Activated CD4-positive, alpha-beta T cell treated with anti-CD3 and anti-CD28 coated beads, Interleukin-2, Interleukin-6, amounts not matched to agents 100 ng/mL and 50 ng/mL, durations not matched to agents 16 hours and 8 hours (primary cell): Measurements from ENCODE around the gene SLC26A9.
"Not testable (repeated sequence)": the region's sequence is repeated elsewhere in the genome, so short reads cannot be mapped to it uniquely, and the experiment has no call there.

Experiments
- DNase-seq: peaks from one replicate; pipeline ENCODE4 v3.0.0-alpha.2; 2020

Gene SLC26A9

DNA sequence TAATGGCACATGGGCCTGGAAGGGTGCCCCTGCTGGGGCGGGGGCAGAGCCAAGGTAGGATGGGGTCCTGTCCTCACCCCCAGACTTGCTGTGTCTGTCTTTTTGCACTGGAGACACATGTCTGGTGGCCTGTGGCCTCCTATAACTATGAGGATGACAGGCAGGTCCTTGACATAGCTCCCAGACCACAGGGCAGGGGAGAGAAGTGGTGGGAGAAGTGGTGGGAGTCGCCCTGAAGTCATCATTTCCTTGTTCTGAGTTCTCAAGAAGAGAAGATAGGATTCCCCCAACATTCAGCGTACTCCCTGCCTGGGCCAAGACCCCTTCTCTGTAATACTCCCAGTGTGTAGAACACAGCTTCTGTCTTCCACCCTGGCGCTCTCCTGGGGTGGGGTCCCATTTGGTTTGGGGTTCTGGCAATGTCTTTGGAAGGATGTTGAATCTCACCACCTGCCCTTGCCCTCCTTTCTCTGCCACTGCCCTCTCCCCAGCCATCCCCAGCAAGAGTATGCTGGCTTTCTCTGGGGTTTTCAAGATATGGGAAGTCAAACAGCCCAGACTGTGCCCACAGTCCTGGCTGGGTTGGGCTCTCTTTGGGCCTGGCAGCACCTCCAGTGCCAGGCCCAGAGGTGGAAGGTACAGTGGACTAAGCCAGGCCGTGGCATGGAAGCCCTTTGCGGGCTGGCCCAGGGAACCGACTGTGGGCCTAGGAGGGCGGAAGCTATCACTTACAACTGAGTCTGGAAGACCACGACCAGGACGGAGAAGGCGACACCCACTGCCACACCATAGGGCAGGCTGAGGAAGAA is 19.4 kb downstream of the SLC26A9 start:
- no peak for DNase-seq

DNA sequence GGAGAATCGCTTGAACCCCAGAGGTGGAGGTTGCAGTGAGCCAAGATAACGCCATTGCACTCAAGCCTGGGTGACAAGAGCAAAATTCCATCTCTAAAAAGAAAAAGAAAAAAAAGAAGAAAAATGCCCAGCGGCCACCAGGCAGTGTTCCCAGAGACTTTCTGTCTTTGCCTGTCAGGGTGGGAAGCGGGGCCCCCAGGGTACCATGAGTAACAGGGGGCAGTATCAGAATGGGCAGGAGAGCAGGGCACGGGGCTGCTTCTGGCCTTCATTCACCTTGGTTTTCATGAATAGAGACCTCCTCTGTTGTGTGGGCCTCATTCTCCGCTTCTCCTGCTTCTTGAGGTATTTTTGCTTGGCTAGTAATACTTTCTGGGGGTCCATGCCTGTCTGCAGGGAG is 20.4 kb downstream of the SLC26A9 start:
- DNase-seq: no peak

DNA sequence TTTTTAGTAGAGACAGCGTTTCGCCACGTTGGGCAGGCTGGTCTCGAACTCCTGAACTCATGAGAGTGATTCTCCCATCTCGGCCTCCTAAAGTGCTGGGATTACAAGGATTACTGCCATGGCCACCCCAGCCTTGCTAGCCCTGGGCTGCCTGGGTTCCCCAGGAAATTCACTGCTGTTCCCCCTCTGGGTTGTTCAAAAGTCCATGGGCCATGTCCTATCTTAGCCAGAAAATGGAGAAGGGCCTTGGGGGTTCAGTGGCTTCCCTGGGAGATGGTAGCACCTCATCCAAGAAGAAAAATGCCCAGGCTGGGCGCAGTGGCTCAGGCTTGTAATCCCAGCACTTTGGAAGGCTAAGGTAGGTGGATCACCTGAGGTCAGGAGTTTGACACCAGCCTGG is 20.9 kb downstream of the SLC26A9 start:
- DNase-seq: no peak

DNA sequence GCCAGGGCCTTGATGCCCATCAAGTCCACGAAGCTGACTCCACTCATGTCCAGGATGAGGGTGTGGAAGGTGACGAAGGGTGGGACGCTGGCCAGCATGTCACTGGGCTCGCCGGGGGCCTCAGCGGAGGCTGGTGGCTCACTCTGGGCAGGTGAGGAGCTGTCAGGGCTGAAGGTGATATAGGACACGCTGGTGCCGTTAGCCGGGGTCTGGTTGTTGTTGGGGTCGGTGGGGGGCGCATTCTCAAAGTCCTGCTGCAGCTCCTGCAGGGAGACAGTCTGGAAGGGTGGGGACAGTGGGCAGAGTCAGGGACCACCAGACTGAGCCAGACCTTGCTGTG is 21.7 kb downstream of the SLC26A9 start:
- DNase-seq: no peak

DNA sequence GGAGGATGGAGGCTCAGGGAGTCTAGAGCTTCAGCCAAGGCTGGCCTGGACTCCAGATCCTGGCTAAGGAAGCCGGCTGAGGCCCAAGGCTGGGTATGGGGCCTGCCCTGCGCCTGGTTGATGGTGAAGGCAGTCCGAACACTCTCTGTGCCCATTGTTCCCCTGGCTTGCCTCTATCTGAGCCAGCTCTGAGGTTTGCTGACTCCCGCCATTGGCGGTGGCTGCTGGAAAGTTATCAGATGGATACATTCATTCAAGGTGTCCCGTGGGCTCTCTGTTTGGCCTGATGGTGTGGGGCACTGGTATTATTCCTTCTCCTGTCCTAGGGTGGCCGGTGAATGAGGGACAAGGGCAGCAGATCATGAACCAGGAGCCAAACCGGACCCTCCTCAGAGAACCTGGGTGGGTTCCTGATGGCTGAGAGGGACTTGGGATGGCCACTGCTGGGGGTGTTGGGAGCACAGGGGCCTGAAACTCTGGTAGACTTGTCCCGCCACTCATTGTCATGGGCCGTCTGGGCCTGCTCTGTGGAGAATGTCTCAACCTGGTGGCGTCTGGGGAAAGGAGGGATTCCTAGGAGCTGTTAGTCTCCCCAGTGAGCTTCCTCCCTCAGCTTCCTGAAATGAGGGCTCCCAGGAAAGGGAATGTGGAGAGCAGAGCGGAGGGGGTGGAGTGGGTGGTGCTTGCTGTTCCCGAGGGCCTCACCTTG is 22.2 kb downstream of the SLC26A9 start:
- DNase-seq: no peak

DNA sequence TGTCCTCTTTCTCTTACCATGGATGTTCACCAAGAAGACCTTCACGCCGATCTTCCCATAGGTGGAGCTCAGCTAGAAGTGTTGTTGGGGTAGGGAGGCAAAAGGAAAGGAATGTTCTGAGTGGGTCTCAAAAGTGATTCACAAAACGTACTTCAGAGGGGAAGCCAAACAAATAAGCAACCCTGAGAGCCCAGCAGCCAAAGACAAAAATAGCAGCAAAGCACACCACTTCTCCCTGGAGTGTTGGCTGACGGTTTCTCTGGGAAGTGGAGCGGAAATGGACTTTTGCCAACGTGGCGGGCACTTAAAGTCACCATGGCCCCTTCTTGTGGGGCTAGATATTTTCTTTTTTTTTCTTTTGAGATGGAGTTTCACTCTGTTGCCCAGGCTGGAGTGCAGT is 23.1 kb downstream of the SLC26A9 start:
- DNase-seq: no peak

DNA sequence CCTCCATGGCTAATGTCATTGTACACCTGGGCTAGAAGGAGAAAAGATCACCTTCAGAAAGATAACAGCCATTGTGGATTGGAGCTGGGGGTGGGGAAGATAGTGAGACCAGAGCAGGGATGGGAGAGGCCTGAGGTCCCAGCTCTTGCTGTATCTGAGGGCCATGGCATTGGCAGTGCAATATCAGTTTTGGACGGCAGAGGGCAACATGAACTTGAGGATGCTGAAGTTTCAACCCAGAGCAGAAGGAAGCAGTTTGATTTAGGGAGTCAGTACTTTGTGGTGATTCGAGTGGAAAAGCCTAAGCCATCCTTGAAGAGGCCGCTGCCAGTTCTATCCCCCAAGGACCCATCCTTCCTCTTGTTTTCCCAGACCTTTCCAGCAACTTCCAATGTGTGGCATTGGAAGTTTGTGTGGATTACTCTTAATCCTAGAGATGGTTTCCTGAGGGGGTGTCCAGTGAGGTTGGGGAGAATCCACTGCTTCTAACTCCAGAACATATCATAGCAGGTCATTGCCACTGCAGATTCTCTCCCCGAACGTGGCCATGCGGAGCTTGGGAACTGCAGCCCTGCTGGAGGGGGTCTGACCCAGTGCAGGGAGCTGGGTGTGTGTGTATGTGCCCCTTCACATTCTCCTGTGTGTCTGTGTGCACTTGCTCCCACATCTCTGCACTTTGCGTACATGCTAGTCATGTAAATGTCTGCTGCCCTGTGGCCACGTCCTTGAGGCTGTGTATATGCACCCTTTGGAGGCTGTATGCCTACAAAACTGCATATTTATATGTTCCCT is 24.1 kb downstream of the SLC26A9 start:
- DNase-seq: peak; percentile 80

DNA sequence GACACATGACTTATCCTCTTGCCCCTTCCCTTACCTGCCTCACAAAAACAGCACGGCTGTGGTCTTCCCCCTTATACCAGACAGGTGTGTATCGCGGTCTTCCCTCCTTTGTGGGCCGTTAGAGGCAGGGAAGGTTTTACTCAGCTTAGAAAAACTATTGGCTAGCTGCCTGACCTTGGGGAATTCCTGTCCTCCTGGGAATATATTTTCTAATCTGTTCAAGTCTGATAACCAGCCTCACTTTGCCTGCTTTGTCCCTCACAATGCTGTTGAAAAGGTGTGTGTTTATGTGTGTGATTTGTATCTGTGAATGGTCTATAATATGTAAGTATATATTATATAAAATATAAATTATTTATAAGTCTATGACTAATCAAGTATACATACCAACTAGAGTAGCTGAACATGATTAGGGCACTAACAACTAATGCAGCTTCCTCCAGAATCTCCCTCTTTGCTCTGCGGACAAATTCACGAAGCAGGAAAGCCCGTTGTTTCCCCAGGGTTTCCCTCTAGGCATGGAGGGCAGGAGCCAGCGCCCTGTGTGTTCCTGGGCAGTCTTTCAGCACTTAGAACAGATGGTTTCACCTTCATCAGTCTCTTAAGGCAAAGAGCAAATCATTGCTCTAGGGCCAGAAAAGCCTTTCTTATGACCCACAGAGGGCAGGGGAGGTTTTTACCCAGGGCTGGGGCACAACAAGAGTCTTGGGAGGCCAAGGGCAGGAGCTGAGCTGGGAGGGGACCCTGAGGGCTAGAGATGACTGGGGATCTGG is 25.6 kb downstream of the SLC26A9 start:
- DNase-seq: no peak

DNA sequence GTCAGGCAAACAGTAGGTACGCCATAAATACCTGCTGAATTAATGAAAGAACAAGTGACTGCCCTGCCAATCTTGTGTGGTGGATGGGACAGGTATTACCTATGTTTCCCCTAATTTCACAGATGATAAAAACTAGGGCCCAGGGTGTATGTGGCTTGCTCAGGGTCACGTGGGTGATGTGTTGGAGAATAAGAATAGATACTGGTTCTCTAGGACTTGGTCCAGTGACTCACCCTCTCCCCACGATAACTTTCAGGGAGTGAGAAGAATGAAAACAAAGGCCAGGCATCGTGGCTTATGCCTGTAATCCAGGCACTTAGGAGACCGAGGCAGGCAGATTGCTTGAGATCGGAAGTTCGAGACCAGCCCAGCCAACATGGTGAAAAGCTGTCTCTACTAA is 26.7 kb downstream of the SLC26A9 start:
- DNase-seq: no peak

DNA sequence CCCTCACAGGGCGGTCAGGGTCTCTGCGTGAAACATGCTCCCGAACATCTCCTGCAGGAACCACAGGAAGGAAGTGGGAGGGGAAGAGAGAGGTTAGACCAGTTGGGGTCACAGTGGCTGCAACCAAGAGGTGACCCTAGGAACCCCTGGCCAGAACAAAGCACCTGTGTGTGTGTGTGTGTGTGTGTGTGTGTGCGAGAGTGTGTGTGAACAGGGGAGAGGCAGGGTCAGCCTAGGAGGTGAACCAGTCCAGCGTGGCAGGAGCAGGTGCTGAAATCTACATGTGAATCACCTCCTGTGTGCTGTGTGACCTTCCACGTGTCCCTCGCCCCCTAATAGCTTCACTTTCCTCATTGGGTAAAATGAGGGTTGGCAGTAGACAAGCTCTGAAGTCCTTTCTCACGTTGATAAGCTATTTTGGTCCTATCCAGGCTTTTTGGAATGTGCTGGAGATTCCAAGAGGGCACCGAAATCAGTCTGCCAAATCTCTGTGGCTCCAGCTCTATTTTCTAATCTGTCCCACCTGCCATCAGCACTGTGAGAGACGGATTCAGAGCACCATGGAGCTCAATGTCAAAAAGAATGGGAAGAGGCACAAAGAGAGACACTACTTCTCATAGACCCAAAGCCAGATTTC is 27.8 kb downstream of the SLC26A9 start:
- no peak for DNase-seq

DNA sequence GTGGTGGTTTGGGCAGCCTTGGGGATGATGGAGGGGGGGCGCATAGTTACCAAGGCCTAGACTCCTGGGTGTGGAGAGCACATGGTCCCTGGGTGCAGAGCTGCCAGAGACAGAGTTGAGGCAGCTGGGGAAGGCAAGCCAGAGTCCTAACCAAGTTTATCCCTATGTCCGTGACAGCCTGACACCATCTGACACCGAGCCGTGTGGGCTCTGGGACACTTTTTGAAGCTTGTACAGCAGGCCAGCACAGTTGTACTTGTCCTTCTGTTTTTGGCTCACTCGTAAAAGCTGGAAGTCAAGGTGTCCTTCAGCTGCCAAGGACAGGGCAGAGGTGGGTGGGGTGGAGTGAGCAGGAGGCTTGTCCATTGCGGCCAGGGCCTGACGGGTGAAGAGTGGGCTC is 28.5 kb downstream of the SLC26A9 start:
- DNase-seq: no peak

DNA sequence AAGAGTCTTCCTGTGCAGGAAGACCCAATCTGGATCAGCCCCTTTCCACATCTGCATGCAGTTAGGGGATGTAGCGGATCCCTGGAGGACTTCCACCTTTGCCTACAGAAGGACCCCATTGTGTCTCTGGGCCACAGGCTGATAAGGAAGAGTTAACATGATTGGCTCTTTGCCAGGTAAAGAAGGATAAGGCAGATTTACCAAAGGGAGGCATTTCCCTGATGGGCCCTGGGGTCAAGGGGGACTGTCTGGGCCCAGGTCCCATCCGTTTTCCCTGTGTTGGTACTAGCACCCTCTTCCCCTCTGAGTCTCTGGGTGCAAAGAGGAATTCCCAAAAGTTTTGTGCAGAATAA is 29.1 kb downstream of the SLC26A9 start:
- no peak for DNase-seq

DNA sequence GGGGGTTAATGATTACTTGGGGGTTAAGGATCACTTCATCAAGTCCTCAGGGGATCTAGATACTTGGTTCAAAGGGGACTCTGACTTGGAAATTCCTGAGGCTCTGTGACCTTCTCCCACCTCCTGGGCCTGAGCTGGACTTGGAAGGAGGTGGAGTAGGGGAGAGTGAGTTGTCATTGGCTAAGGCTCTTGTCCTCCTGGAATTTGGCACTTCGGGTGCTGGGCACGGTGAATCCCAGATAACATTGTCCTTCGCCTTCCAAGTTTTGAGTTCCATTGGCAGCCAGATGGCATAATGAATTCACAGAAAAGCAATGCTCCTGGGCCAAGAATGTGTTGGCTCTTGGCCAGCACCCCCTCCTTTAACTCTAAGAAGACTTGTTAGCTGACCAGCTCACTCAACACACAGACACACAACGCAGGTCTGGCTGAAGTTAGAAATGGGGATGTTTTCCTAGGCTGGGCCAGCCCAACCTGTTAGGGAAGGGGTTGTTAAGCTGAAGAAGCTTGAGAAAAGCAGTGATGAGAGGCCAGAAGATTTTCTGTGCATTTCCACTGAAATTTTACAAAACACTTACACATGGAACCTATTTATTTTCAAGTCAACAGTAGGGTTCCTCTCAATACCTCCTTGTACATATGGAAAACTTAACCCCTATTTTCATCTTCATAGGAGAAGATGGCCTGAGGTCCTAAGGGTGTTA is 29.7 kb downstream of the SLC26A9 start:
- no peak for DNase-seq

DNA sequence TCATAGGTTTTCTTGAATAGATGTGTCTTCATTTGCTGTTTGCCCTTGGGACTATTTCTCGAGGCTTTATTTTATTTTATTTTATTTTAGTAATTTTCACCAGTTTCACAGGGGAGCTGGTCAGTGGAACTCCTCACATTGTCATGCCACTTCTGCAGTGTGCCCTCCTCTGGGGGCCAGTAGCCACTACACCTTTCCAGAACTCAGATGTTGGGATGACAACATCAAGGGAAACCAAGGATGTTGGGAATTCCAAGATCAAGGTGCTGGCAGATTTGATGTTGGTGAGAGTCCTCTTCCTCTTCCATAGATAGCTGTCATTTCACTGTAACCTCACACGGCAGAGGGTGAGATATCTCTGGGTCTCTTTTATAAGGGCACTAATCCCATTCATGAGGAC is 35.5 kb downstream of the SLC26A9 start:
- no peak for DNase-seq

DNA sequence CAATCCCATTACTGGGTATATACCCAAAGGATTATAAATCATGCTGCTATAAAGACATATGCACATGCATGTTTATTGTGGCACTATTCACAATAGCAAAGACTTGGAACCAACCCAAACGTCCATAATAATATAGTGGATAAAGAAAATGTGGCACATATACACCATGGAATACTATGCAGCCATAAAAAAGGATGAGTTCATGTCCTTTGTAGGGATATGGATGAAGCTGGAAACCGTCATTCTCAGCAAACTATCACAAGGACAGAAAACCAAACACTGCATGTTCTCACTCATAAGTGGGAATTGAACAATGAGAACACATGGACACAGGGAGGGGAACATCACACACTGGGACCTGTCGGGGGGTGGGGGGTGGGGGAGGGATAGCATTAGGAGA is 38.2 kb downstream of the SLC26A9 start:
- DNase-seq: not testable (repeated sequence)

DNA sequence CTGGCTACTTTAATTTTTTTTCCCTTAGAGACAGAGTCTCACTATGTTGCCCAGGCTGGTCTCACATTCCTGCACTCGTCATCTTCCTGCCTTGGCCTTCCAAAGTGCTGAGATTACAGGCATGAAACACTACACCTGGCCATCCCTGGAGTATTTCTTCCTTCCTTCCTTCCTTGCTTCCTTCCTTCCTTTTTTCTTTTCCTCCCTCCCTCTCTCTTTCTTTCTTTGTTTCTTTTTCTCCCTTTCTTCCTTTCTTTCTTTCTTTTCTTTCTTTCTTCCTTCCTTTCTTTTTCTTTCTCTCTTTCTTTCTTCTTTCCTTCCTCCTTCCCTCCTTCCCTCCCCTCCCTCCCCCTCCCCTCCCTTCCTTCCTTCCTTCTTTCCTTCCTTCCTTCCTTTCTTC is 46.9 kb downstream of the SLC26A9 start:
- no peak for DNase-seq

DNA sequence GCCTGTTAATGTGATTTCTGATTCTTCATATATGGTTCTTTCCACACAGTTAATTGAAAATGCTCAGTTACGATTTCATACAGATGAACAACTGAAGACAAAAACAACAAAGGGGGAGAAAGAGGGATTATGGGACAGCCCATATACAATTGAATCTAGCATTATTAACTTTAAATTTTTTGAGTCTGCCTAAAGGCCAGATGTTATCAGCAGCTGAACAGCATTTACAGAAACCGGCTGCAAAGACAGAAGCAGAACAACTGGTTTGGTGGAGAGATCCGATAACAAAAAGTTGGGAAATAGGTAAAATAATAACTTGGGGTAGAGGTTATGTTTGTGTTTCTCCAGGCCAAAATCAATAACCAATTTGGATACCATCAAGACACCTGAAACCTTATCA is 49.1 kb downstream of the SLC26A9 start:
- not testable (repeated sequence) for DNase-seq

DNA sequence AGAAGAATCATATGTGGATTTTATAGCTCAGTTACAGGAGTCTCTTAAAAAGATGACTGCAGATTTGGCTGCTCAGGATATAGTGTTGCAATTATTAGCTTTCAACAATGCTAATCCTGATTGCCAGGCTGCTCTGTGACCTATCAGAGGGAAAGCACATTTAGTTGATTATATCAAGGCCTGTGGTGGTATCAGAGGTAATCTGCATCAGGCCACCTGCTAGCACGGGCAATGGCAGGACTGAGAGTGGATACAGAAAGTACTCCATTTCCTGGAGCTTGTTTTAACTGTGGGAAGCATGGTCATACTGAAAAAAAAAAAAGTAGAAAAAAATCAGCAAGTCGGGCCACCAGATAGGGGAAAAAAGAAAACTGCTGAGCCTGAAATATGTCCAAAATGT is 51.1 kb downstream of the SLC26A9 start:
- DNase-seq: not testable (repeated sequence)

DNA sequence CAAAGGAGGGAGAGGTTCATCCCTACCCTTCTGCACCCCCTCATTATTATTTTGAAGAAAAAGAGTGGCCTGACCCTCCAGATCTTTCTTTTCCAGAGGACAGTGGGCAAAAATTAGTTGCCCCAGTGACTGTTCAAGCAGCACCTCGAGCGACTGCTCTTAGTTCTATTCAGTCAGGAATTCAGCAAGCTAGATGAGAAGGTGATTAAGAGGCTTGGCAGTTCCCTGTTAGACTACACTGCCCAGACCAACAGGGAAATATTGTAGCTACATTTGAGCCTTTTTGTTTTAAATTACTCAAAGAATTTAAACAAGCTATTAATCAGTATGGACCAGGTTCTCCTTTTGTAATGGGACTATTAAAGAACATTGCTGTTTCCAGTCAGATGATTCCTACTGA is 51.8 kb downstream of the SLC26A9 start:
- not testable (repeated sequence) for DNase-seq

DNA sequence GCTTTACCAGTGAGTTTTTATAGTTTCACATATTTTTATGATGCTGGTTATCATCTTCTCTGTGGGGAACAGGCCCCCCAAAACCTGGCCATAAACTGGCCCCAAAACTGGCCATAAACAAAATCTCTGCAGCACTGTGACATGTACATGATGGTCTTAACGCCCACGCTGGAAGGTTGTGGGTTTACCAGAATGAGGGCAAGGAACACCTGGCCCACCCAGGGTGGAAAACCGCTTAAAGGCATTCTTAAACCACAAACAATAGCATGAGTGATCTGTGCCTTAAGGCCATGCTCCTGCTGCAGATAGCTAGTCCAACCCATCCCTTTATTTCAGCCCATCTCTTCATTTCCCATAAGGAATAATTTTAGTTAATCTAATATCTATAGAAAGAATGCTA is 52.6 kb downstream of the SLC26A9 start:
- DNase-seq: not testable (repeated sequence)

DNA sequence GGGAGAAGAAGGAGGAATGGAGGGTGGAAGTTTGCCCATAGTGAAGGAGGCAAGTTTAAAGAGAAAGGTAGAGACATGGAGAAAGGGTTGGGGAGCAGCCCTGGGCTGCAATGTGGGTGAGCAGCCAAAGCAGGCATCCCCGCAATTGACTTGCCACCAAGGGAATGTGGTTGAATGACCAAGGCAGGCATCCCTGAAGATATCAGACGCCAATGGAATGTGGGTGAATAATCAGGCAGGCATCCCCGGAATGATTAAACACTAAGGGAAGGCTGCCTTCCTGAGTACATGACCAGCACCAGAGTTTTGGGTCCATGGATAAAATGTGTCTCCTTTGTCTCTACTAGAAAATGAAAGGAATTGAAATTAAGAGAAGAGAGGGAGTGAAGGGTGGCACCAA is 53.5 kb downstream of the SLC26A9 start:
- DNase-seq: not testable (repeated sequence)

DNA sequence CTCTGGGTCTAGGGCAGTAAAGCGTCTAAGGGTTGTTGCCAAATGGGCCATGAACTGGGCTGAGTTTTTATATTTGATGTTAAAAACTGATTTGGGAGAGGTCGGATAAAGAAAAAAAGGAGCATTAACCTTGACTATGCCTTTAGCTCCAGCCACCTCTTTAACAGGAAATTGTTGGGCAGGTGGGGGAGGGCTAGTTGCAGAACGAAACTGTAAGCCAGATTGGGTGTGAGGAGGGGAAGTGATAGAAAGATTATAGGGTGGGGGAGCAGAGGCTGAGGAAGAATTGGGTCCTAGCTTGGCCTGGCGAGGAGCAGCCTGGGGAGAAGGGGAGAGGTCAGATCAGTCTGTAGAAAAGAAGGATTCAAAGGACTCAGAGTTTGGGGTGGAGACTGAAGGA is 54.2 kb downstream of the SLC26A9 start:
- peak; percentile 18 for DNase-seq
